HG03460 (cell line): ENCODE results near the gene CGB3.
"Not testable (repeated sequence)": the region's sequence is repeated elsewhere in the genome, so short reads cannot be mapped to it uniquely, and the experiment has no call there.

ENCODE experiments used
- ATAC-seq: cut with Tn5 transposase; IDR thresholded peaks from one replicate; pipeline ENCODE4 v1.9.1; 2021; ENCODE audit not compliant: unreplicated experiment

CGB3 gene

GRCh38 chr19:49024233-49024632, at the start of gene CGB3:
TSS of gene CGB3 (minus strand) at chr19:49024333. CDS start at chr19:49023971, 362 bp downstream.
- ATAC-seq: not testable (repeated sequence)

GRCh38 chr19:49071860-49072547, 47.9 kb upstream of the CGB3 start:
- ATAC-seq: no peak

- ATAC-seq: no peak
Measured at GRCh38 chr19:49070416-49070815, 46.3 kb upstream of the CGB3 start.

GRCh38 chr19:49069026-49069425, 44.9 kb upstream of the CGB3 start:
- ATAC-seq: no peak

GRCh38 chr19:49067554-49067953, 43.4 kb upstream of the CGB3 start:
- no peak for ATAC-seq

- ATAC-seq: no peak
Measured at GRCh38 chr19:49065905-49066512, 41.9 kb upstream of the CGB3 start.

- no peak for ATAC-seq
Measured at GRCh38 chr19:49064768-49065611, 40.9 kb upstream of the CGB3 start, which contains the start of gene NTF4. TSS of gene NTF4 (minus strand) at chr19:49064818. CDS start at chr19:49061997, 2,821 bp downstream.

GRCh38 chr19:49064029-49064629, 40.0 kb upstream of the CGB3 start:
- no peak for ATAC-seq

- ATAC-seq: no peak
Measured at GRCh38 chr19:49061445-49061844, 37.3 kb upstream of the CGB3 start.

GRCh38 chr19:49061000-49061399, 36.9 kb upstream of the CGB3 start:
- ATAC-seq: no peak

GRCh38 chr19:49059053-49059452, 34.9 kb upstream of the CGB3 start:
- no peak for ATAC-seq

- no peak for ATAC-seq
Measured at GRCh38 chr19:49058562-49058961, 34.4 kb upstream of the CGB3 start.

- no peak for ATAC-seq
Measured at GRCh38 chr19:49057636-49058234, 33.6 kb upstream of the CGB3 start, which contains the start of gene CGB7. TSS of gene CGB7 (minus strand) at chr19:49057749. CDS start at chr19:49055375, 2,374 bp downstream.

GRCh38 chr19:49056902-49057596, 32.9 kb upstream of the CGB3 start:
- not testable (repeated sequence) for ATAC-seq

GRCh38 chr19:49056101-49056901, 32.2 kb upstream of the CGB3 start:
- no peak for ATAC-seq

GRCh38 chr19:49050376-49051033, 26.4 kb upstream of the CGB3 start:
- ATAC-seq: not testable (repeated sequence)

- not testable (repeated sequence) for ATAC-seq
Measured at GRCh38 chr19:49049834-49050233, 25.7 kb upstream of the CGB3 start.

- not testable (repeated sequence) for ATAC-seq
Measured at GRCh38 chr19:49049011-49049410, 24.9 kb upstream of the CGB3 start, which contains the start of gene CGB8. TSS of gene CGB8 (minus strand) at chr19:49049111. CDS start at chr19:49048739, 372 bp downstream.

- ATAC-seq: not testable (repeated sequence)
Measured at GRCh38 chr19:49043548-49043947, 19.4 kb upstream of the CGB3 start, which contains the start of gene CGB5. TSS of gene CGB5 (plus strand) at chr19:49043848. CDS start at chr19:49044210, 362 bp downstream.
